ENCODE measurements around the gene POU2AF2. TPM values are rescaled to one million over a fixed set of nuclear protein-coding genes. Genes with fewer than 3 reads are reported as not detected.
"Not testable (repeated sequence)": the region's sequence is repeated elsewhere in the genome, so short reads cannot be mapped to it uniquely, and the experiment has no call there.

Gene POU2AF2
- polyA plus RNA-seq, 4 donors = not detected

- no peak for DNase-seq (ENCODE audit: low read depth in 4 of 4, low spot score in 3 of 4)
Measured at GRCh38 chr11:111301004-111301841, 55.7 kb downstream of the POU2AF2 start.

GRCh38 chr11:111301842-111302118 lies 56.3 kb downstream of the POU2AF2 start:
- no peak for DNase-seq (ENCODE audit: low read depth in 4 of 4, low spot score in 3 of 4)

DNA sequence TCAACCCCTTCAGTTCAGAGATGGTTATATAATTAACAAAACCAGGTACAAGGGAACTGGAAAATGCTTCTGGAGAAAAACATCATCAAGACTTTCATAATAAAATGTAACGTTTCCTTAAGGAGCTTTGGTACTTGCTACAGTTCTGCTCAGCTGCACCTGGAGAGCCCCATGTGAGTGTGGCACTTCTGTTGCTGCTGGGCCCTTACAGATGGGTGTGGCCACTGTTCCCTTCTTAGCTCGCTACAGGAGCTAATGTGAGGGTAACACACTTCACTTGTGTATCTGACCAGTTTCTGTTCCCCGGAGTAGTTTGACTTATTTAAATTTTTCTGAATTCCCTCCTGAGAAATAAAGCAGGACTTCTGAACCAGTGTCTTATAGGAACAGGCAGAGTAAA lies 56.8 kb downstream of the POU2AF2 start:
- DNase-seq (ENCODE audit: low read depth in 4 of 4, low spot score in 3 of 4) = no peak

GRCh38 chr11:111303461-111303860 lies 57.9 kb downstream of the POU2AF2 start:
- no peak for DNase-seq (ENCODE audit: low read depth in 4 of 4, low spot score in 3 of 4)

DNA sequence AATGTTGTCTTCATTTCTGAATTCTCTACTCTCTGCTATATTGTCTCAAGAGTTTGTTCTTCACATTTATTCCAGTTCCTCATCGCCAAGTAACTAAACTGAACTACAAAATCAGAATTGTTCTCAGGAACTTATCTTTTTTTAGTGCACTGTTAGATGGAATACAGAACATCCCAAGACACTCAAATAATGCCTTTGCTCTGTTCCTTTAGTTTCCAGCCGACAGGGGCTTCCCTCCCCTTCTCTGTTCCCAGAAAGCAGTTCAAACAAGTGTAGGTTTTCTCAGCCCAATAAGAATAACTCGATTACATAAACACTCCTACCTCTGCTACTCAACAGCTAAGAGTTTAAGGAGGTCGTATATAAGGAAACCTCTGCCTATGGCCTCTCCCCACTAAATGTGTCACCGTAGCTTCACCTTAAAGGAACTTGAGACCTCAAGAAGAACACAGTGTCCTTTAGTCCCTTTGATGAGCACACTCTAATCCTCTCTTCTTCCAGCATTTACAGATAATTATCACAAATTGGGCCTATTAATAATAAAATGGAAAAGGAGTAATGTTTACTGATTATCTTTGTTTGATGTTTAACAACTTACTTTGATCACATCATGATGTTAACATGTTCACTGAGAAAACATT lies 59.8 kb downstream of the POU2AF2 start:
- DNase-seq (ENCODE audit: low read depth in 4 of 4, low spot score in 3 of 4) = no peak

- no peak for DNase-seq (ENCODE audit: low read depth in 4 of 4, low spot score in 3 of 4)
Measured at GRCh38 chr11:111305876-111306275, 60.4 kb downstream of the POU2AF2 start.

- no peak for DNase-seq (ENCODE audit: low read depth in 4 of 4, low spot score in 3 of 4)
Measured at GRCh38 chr11:111306321-111306720, 60.8 kb downstream of the POU2AF2 start.

DNA sequence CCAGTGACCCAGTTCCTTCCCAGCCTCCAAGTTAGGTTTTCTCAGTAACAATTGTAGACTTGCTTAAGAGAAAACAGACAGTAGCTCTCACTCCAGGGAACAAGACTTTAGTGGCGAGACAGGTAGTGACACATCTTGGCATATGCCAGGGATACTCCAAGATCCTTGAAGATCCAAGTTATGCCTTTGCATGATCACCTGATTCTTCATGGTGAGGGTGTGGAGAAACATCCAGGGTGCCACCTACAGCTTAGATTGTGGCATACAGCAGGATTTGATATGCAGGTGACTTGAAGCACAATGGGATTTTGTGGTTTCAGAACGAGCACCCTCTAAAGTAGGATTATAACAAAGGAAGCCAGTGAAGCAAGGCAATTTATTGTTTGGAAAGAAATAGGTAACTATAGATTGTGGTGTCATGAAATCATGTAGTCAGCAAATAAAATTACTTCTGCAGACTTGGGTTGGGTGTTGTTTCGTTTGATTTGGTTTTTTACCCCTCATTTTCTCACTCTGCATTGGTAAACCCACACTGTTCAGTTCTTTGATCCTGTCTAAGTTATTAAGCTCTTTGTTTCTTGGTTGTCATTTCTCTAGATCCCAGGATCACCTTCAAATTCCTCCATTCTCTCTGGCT lies 62.1 kb downstream of the POU2AF2 start:
- DNase-seq (ENCODE audit: low read depth in 4 of 4, low spot score in 3 of 4) = no peak

DNA sequence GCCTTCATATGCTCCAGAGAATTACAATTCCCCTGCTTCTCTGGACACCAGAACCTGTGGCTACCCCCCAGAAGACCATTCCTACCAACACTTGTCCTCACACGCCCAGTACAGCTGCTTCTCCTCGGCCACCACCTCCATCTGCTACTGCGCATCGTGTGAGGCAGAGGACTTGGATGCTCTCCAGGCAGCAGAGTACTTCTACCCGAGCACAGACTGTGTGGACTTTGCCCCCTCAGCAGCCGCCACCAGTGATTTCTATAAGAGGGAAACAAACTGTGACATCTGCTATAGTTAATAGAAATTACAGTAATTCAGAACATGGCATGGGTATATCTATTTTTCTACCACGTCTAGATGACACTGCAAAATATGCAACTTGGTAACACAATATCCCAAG lies 62.6 kb downstream of the POU2AF2 start:
- DNase-seq (ENCODE audit: low read depth in 4 of 4, low spot score in 3 of 4) = no peak

GRCh38 chr11:111309215-111309915 lies 63.8 kb downstream of the POU2AF2 start:
- DNase-seq (ENCODE audit: low read depth in 4 of 4, low spot score in 3 of 4) = no peak

DNA sequence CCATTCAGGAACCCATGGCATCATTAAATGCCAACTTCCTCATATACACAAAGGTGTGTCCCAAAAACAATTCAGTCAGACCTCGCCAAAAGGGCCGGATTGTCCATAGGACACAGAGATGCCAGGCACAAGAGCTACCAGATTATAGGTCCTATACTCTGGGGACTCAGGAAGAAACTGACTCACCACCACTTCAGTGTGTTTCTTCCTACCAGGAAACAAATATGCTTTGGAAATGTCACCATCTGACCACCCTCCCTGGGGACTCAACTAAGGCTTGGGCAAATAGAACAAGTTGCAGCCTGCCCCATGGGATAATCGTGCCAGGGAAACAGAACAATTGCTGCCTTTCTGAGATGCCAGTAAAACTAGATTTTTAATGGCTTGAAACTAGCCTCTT lies 64.6 kb downstream of the POU2AF2 start:
- no peak for DNase-seq (ENCODE audit: low read depth in 4 of 4, low spot score in 3 of 4)

DNA sequence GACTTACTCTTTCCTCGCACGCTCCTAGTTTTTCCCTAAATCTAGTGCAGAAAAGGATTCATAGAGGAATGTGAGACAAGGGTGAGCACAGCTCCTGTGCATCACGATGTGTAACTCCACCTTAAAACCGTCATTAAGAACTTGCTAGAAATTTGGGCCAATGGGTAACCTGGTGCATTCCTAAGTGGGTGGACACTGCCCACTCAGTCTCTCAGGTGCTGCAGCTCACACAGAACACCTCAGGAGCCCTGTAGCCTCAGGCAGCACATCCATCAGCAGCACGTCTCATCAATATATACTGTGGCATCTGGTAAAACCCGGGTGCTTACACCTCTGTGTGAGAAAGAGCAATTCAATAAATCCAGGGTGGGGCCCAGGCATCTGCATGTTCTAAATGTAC lies 65.2 kb downstream of the POU2AF2 start:
- no peak for DNase-seq (ENCODE audit: low read depth in 4 of 4, low spot score in 3 of 4)

- DNase-seq (ENCODE audit: low read depth in 4 of 4, low spot score in 3 of 4) = no peak
Measured at GRCh38 chr11:111312076-111312475, 66.6 kb downstream of the POU2AF2 start.

DNA sequence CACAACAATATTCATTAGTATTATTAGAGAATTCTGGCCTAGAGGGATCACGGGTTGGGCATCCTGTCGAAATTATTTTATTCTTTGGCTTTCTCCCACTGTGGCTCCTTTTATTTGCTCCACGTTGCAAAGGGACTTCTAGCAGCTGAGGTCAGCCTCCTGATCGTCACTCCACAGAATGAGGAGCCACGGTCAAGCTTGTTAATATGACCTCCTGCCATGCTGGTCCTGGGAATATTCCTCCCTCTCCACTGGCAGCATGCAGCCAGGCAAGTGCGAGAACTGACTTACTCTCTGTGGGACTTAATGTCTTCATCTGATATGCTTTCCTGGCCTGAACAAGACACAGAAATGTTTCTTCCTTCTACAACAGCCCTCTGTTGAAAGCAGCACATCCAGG lies 73.8 kb downstream of the POU2AF2 start:
- no peak for DNase-seq (ENCODE audit: low read depth in 4 of 4, low spot score in 3 of 4)

DNA sequence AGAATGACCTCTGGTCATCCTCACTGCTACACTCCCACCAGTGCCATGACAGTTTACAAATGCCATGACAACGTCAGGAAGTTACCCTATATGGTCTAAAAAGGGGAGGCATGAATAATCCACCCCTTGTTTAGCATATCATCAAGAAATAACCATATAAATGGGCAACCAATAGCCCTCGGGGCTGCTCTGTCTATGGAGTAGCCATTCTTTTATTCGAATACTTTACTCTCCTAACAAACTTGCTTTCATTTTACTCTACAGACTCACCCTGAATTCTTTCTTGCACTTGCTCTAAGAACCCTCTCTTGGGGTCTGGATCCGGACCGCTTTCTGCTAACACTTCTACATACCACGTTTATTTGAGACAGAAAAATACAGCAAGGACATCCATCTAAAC lies 74.7 kb downstream of the POU2AF2 start:
- not testable (repeated sequence) for DNase-seq (ENCODE audit: low read depth in 4 of 4, low spot score in 3 of 4)

GRCh38 chr11:111320728-111321568 lies 75.4 kb downstream of the POU2AF2 start:
- DNase-seq (ENCODE audit: low read depth in 4 of 4, low spot score in 3 of 4) = no peak

DNA sequence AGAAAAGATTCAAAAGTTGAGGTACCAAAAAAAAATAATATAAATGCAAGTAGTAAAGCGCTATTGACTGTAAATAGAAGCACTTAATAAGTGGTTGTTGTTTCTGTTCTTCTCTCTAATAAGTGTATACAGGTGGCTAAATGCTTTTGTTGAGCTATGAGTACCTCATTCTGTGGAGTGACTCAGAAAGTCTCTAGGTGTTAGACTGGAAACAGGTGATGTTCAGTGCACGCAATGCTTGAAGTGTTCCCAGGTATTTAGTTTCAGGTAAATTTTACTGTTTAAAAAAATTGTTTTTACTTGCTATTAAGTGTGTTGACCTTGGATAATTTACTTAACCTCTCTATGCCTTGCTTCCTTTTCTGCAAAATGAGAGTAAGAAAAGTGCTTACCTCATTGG lies 77.0 kb downstream of the POU2AF2 start:
- no peak for DNase-seq (ENCODE audit: low read depth in 4 of 4, low spot score in 3 of 4)

- DNase-seq (ENCODE audit: low read depth in 4 of 4, low spot score in 3 of 4) = no peak
Measured at GRCh38 chr11:111324277-111324720, 78.8 kb downstream of the POU2AF2 start.

GRCh38 chr11:111325259-111325658 lies 79.7 kb downstream of the POU2AF2 start:
- no peak for DNase-seq (ENCODE audit: low read depth in 4 of 4, low spot score in 3 of 4)

DNA sequence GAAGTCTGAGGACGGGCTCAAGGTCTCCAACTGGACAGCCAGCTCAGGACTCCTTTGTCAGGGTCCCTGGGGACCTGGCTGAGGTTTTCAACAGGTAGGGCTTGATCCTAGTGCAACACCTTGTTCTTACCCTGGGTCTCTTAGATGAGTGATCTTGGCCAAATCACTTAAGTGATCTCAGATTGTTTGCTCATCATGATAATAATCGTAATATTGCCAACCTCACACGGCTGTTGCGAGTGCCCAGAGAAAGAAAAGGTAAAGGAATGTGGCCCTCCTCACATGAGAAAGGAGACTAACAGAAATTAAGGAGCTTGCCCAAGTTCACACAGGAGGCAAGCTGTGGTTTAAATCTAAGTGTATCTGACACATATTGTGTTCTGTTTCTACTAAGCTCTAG lies 81.3 kb downstream of the POU2AF2 start:
- DNase-seq (ENCODE audit: low read depth in 4 of 4, low spot score in 3 of 4) = no peak
